Activated T-cell treated with anti-CD3 and anti-CD28 coated beads, Interleukin-2, amount 50 U/mL, for 24 hours (primary cell): Measurements from ENCODE around the gene FBXL14.
A peak's percentile ranks its signal among the peaks of the same experiment; 100 is the strongest.
"Not testable (repeated sequence)": the region's sequence is repeated elsewhere in the genome, so short reads cannot be mapped to it uniquely, and the experiment has no call there.

Source experiments
- DNase-seq: peaks from one replicate; pipeline ENCODE4 v3.0.0-alpha.2; 2020
- H3K27ac Mint-ChIP-seq: 2 replicates; pipeline ENCODE4 v1.8.0; 2020; ENCODE audit warnings: mild to moderate bottlenecking, mixed read lengths
- H3K27me3 Mint-ChIP-seq: 2 replicates; pipeline ENCODE4 v1.8.0; 2020; ENCODE audit warnings: mixed read lengths
- H3K36me3 Mint-ChIP-seq: 2 replicates; pipeline ENCODE4 v1.8.0; 2020; ENCODE audit warnings: low read depth, mixed read lengths
- H3K4me1 Mint-ChIP-seq: 2 replicates; pipeline ENCODE4 v1.8.0; 2020; ENCODE audit warnings: low read depth, mixed read lengths
- H3K4me3 Mint-ChIP-seq: 2 replicates; pipeline ENCODE4 v1.8.0; 2020; ENCODE audit warnings: mild to moderate bottlenecking, moderate library complexity, mixed read lengths
- H3K9me3 Mint-ChIP-seq: 2 replicates; pipeline ENCODE4 v1.8.0; 2020; ENCODE audit warnings: mixed read lengths

Gene FBXL14

GRCh38 chr12:1575408-1576401 lies 18.7 kb downstream of the FBXL14 start:
- DNase-seq: no peak
- no peaks in the 10 kb centered on the region for H3K4me1 Mint-ChIP-seq
- H3K27me3 Mint-ChIP-seq: no peaks in the 10 kb centered on the region
- H3K27ac Mint-ChIP-seq: no peak overlapping the region
- H3K4me3 Mint-ChIP-seq: no peak overlapping the region
- no peaks in the 10 kb centered on the region for H3K9me3 Mint-ChIP-seq
- no peaks in the 10 kb centered on the region for H3K36me3 Mint-ChIP-seq

- no peak overlapping the region for H3K27ac Mint-ChIP-seq
- H3K4me1 Mint-ChIP-seq: no peaks in the 10 kb centered on the region
- H3K4me3 Mint-ChIP-seq: no peak overlapping the region
- H3K36me3 Mint-ChIP-seq: no peaks in the 10 kb centered on the region
- no peaks in the 10 kb centered on the region for H3K27me3 Mint-ChIP-seq
- no peak for DNase-seq
- no peaks in the 10 kb centered on the region for H3K9me3 Mint-ChIP-seq
Observed at GRCh38 chr12:1574865-1575259, 19.5 kb downstream of the FBXL14 start.

GRCh38 chr12:1573960-1574864 lies 20.2 kb downstream of the FBXL14 start:
- Mint-ChIP-seq H3K4me1 (no peaks in the 10 kb centered on the region), H3K36me3 (no peaks in the 10 kb centered on the region), H3K4me3 (no peak overlapping the region), H3K27ac (no peak overlapping the region), H3K9me3 (no peaks in the 10 kb centered on the region), H3K27me3 (no peaks in the 10 kb centered on the region)
- DNase-seq: no peak

- Mint-ChIP-seq H3K36me3 (no peaks in the 10 kb centered on the region), H3K9me3 (no peaks in the 10 kb centered on the region), H3K27ac (no peak overlapping the region), H3K27me3 (no peaks in the 10 kb centered on the region), H3K4me3 (no peak overlapping the region), H3K4me1 (no peaks in the 10 kb centered on the region)
- no peak for DNase-seq
Observed at GRCh38 chr12:1572731-1573130, 21.6 kb downstream of the FBXL14 start.

- no peaks in the 10 kb centered on the region for H3K4me1 Mint-ChIP-seq
- H3K4me3 Mint-ChIP-seq: no peak overlapping the region
Observed at GRCh38 chr12:1567852-1568251, 26.5 kb downstream of the FBXL14 start.

GRCh38 chr12:1566449-1567135 lies 27.8 kb downstream of the FBXL14 start:
- no peak overlapping the region for H3K27ac Mint-ChIP-seq
- H3K4me3 Mint-ChIP-seq: no peak overlapping the region
- no peak for DNase-seq
- no peaks in the 10 kb centered on the region for H3K4me1 Mint-ChIP-seq
- H3K9me3 Mint-ChIP-seq: no peaks in the 10 kb centered on the region
- no peaks in the 10 kb centered on the region for H3K27me3 Mint-ChIP-seq
- H3K36me3 Mint-ChIP-seq: peaks cover 3% of the 10 kb centered on the region

More at GRCh38 chr12:1567852-1568251, 26.5 kb downstream of the FBXL14 start:
- H3K27ac Mint-ChIP-seq: no peak overlapping the region
- H3K36me3 Mint-ChIP-seq: peaks cover 3% of the 10 kb centered on the region
- DNase-seq: no peak
- no peaks in the 10 kb centered on the region for H3K9me3 Mint-ChIP-seq
- no peaks in the 10 kb centered on the region for H3K27me3 Mint-ChIP-seq

- no peaks in the 10 kb centered on the region for H3K9me3 Mint-ChIP-seq
- H3K36me3 Mint-ChIP-seq: peaks cover 3% of the 10 kb centered on the region
- no peak overlapping the region for H3K27ac Mint-ChIP-seq
- H3K4me3 Mint-ChIP-seq: no peak overlapping the region
- H3K4me1 Mint-ChIP-seq: no peaks in the 10 kb centered on the region
- no peak for DNase-seq
- H3K27me3 Mint-ChIP-seq: no peaks in the 10 kb centered on the region
Observed at GRCh38 chr12:1565172-1565571, 29.2 kb downstream of the FBXL14 start.

GRCh38 chr12:1564067-1564466 lies 30.3 kb downstream of the FBXL14 start:
- no peaks in the 10 kb centered on the region for H3K27me3 Mint-ChIP-seq
- no peaks in the 10 kb centered on the region for H3K4me1 Mint-ChIP-seq
- no peak overlapping the region for H3K4me3 Mint-ChIP-seq
- no peak for DNase-seq
- peaks cover 3% of the 10 kb centered on the region for H3K36me3 Mint-ChIP-seq
- H3K27ac Mint-ChIP-seq: no peak overlapping the region
- no peaks in the 10 kb centered on the region for H3K9me3 Mint-ChIP-seq

GRCh38 chr12:1562813-1563407 lies 31.5 kb downstream of the FBXL14 start:
- no peak for DNase-seq
- no peak overlapping the region for H3K27ac Mint-ChIP-seq

GRCh38 chr12:1560704-1561103 lies 33.7 kb downstream of the FBXL14 start:
- Mint-ChIP-seq H3K27me3 (no peaks in the 10 kb centered on the region), H3K36me3 (peaks cover 2% of the 10 kb centered on the region), H3K4me1 (no peaks in the 10 kb centered on the region), H3K27ac (no peak overlapping the region), H3K4me3 (no peak overlapping the region), H3K9me3 (no peaks in the 10 kb centered on the region)
- DNase-seq: no peak

More at GRCh38 chr12:1562813-1563407, 31.5 kb downstream of the FBXL14 start:
- Mint-ChIP-seq H3K36me3 (peaks cover 3% of the 10 kb centered on the region), H3K27me3 (no peaks in the 10 kb centered on the region), H3K9me3 (no peaks in the 10 kb centered on the region), H3K4me3 (no peak overlapping the region), H3K4me1 (no peaks in the 10 kb centered on the region)

- Mint-ChIP-seq H3K4me3 (no peak overlapping the region), H3K9me3 (no peaks in the 10 kb centered on the region), H3K27me3 (no peaks in the 10 kb centered on the region), H3K27ac (no peak overlapping the region), H3K4me1 (peaks cover 3% of the 10 kb centered on the region), H3K36me3 (no peaks in the 10 kb centered on the region)
- no peak for DNase-seq
Observed at GRCh38 chr12:1559676-1560091, 34.7 kb downstream of the FBXL14 start.

- not testable (repeated sequence) for H3K27ac Mint-ChIP-seq, H3K27me3 Mint-ChIP-seq, H3K4me3 Mint-ChIP-seq, DNase-seq, H3K9me3 Mint-ChIP-seq, H3K36me3 Mint-ChIP-seq
- peaks cover 15% of the 10 kb centered on the region for H3K4me1 Mint-ChIP-seq
Observed at GRCh38 chr12:1558108-1558507, 36.3 kb downstream of the FBXL14 start.

- DNase-seq: peak; percentile 49
- H3K36me3 Mint-ChIP-seq: no peaks in the 10 kb centered on the region
- H3K9me3 Mint-ChIP-seq: no peaks in the 10 kb centered on the region
Observed at GRCh38 chr12:1553987-1554982, 40.1 kb downstream of the FBXL14 start.

More at GRCh38 chr12:1553987-1554982, 40.1 kb downstream of the FBXL14 start:
- Mint-ChIP-seq H3K4me3 (no peak overlapping the region), H3K27me3 (peaks cover 2% of the 10 kb centered on the region), H3K27ac (no peak overlapping the region), H3K4me1 (peaks cover 15% of the 10 kb centered on the region)
